GM19468 (cell line): Measurements from ENCODE around the gene HOTAIR.

Source experiments
- ATAC-seq: cut with Tn5 transposase; IDR thresholded peaks from one replicate; pipeline ENCODE4 v1.9.1; 2021; ENCODE audit warnings: mild to moderate bottlenecking, moderate library complexity, moderate number of reproducible peaks; ENCODE audit not compliant: unreplicated experiment; ENCODE audit errors: extremely low read depth

HOTAIR gene

DNA sequence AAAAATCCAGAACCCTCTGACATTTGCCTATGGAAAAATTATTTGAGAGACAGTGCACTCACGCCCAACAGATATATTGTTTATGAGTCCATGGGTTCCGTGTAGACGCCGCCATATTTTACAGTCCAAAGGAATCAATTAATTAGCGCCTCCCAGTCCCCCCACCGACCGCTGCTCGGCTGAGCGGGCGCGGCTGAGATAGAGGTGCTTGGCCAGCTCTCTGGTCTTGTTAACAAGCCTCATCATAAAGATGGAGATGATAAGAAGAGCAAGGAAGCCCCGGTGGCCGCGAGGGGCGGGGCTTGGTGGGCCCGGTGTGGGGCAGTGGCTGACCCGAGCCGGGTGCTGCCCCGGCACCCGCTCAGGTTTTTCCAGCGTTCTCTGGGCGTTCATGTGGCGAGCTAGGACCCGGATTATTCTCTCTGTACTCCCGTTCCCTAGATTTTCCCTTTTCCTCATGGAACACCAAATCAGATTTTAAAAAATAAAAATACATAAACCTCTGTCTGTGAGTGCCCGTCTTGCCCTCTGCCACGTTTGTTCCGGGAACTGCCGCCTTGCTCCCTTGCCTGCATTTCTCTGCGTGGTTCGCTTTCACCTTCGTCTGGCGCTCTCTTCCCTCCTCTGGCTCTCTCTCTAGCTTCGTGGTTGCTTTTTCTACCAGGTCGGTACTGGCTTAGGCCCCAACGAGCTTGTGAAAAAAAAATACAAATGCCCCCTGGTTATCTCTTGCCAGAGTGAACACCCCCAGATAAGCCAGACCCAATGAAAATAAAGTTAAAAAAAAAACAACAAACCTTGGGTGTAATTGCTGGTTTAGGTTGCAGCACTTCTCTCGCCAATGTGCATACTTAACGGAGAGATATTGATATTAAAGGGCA, 11.1 kb downstream of the HOTAIR start:
- no peak for ATAC-seq

DNA sequence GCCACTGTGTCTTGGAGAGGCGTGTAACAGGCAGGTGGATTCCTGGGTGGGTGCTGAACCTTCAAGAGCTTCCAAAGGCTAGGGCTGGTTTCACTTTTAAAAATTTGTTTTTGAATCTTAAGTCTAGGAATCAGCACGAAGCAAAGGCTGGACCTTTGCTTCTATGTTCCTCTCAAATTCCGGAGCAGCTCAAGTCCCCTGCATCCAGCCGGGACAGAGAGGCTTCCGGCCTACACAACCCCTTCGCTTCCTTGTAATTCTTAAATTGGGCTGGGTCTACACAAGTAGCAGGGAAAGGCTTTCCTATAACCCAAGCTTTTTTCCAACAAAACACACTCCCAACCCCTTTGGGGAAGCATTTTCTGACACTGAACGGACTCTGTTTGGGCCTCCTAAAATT, 11.7 kb downstream of the HOTAIR start:
- ATAC-seq = no peak

GRCh38 chr12:53961025-53961761, 13.6 kb downstream of the HOTAIR start:
- ATAC-seq = no peak

- ATAC-seq = no peak
These were observed 14.3 kb downstream of the HOTAIR start for GRCh38 chr12:53960187-53961024.

- ATAC-seq = no peak
These were observed 15.4 kb downstream of the HOTAIR start for GRCh38 chr12:53959314-53959713.

DNA sequence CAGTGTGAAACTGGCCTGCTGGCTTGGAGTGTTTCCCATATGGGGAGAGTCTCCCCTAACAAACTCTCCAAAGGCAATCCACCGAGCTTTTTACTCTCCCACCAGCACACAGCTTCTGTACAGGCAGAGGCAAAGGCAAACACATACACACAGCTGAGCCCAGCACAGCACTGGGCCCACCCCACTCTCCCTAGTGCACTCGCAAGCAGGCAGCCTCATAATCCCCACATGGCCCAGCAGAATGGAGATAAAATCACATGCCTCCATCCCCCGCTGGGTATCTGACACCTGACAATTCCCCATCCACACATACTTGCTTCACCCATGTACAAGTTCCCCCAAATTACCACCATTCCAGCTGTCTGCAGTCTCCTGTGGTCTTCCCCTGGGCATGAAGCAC, 16.6 kb downstream of the HOTAIR start:
- ATAC-seq = no peak

DNA sequence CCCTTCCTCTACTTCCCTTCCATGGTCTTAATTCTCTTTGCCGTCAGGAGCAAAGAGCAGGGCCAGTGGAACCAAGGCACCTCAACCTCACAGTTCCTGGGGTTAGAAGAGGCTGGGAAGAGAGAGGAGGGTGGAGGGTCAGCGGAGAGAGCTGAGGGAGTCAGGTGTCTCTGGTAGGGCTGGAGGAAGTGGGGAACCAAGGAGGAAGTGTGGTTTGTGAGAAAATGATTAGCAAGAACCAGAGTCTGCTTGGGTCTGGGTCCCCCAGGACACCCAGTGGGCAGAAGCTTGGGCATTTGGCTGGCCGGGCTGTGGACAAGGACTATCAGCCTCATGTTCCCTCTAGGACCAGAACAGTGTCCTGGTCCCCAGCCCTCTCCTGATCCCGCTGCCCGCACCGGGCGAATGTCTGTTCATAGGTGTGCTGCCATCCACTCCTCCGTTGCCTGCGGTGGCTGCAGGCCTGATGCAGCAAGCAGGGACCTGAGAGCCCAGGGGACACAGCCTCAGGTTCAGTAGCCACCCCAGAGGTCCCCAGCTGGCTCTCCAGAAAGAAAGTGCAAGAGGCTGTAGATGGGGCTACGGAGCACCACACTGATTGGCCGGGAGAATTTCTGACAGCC, 17.7 kb downstream of the HOTAIR start:
- no peak for ATAC-seq

- no peak for ATAC-seq
These were observed 18.4 kb downstream of the HOTAIR start for GRCh38 chr12:53956251-53956887.

GRCh38 chr12:53955776-53956250, 18.9 kb downstream of the HOTAIR start:
- ATAC-seq = no peak

- ATAC-seq = no peak
These were observed 19.5 kb downstream of the HOTAIR start for GRCh38 chr12:53955036-53955775.

DNA sequence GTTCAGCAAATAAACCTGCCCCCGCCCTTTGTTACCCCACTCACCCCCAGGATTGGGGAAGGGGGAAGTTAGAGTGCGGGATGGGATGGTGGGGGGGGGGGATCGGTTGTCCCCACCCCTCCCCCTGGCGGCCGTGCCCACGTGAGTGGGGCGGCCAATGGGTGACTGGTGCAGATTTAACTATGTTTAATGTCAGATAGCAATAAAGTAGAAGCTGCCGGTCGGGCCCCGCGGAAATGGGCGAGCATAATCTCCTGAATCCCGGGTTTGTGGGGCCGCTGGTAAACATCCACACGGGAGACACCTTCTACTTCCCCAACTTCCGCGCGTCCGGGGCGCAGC, 20.1 kb downstream of the HOTAIR start, which contains the start of gene HOXC12:
HOXC12 (plus strand) TSS at position 210 of the 342 bp plus-strand sequence; CDS start at position 237, 27 bp downstream.
- no peak for ATAC-seq

GRCh38 chr12:53953831-53954693, 20.7 kb downstream of the HOTAIR start:
- no peak for ATAC-seq

GRCh38 chr12:53952871-53953734, 21.7 kb downstream of the HOTAIR start:
- ATAC-seq = no peak

DNA sequence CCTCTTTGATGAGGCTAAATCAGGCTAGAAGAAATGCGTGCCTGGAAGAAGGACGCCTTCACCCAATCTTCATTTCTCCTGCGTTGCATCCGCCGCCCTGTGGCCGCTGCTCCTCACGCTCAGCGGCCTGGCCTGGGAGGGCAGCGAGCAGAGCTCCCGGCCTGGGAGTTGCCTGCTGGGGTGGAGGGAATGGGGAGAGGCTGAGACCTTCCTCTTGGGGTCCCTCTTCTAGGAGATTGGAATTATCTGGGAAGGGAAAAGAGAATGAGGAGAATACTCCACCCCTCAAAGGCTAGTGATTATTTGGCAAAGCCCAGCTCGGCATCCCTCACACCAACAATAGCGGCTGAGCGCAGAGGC, 22.4 kb downstream of the HOTAIR start:
- no peak for ATAC-seq

DNA sequence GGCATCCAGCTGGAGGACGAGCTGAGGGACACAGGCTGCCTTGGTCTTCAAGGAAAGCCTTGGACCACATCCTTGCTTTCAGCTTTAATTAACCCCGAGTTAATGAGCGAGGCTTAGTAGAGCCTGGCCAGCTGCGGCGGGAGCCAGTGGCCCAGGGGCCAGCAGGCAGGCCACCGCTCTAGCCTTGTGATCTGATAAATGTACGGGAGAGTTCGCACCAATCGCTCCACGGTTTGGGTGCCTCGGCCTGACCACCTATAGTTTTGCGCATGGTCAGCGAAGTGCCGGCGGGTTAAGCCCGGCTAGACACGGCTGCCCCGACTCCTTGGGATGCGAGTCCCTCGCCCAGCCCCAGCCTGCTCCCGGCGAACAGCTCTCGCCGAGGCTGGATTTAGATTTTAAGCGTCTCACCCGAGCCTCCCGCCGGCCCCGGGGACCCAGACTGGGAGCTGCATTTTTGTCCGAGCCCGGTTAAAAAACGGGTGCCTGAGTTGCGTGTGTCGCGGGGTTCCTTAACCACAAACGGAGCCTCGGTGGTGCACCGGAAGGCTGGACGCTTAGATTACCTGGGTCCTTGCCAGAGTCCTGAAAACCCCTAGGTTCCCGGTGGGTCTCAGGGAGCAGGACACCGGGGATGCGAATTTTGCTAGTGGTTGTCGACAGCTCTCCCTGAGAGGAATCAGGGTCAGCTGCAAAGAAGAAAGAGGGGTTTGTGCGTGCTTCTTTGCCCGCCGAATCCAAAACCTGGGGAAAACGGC, 23.0 kb downstream of the HOTAIR start:
- no peak for ATAC-seq

- no peak for ATAC-seq
These were observed 23.8 kb downstream of the HOTAIR start for GRCh38 chr12:53950789-53951576.
